GM10248 (cell line): ENCODE measurements around the gene ARHGAP22.

Source experiments
- CTCF ChIA-PET: fragments of 300-600 bp; sonication (Branson Sonifier 250); formaldehyde crosslinking; extraction: SDS; loops from one replicate; lab custom pipeline; 2021; ENCODE audit warnings: antibody characterized with exemption; lab: Yijun Ruan, JAX
- POLR2A ChIA-PET: fragments of 350-650 bp; sonication (Branson Sonifier 250); formaldehyde crosslinking; extraction: SDS; loops from one replicate; lab custom pipeline; 2020; ENCODE audit warnings: antibody characterized with exemption; lab: Yijun Ruan, JAX
- DNase-seq: peaks from one replicate; pipeline ENCODE4 v3.0.0; 2012; ENCODE audit errors: extremely low spot score
- CTCF ChIP-seq: IDR thresholded peaks from 2 replicates; pipeline ENCODE4 v1.5.1; 2012; ENCODE audit warnings: mild to moderate bottlenecking, low read depth; ENCODE audit errors: extremely low read depth, missing control alignments, control extremely low read depth

The ARHGAP22 gene

GRCh38 chr10:48412081-48412480, 192.8 kb downstream of the ARHGAP22 start:
- ChIA-PET CTCF (no interaction called here), POLR2A (no interaction called here)
- no peak for DNase-seq
- TF ChIP-seq CTCF, result no peak

GRCh38 chr10:48411510-48411909, 193.4 kb downstream of the ARHGAP22 start:
- no peak for TF ChIP-seq CTCF
- POLR2A ChIA-PET, result no interaction called here
- CTCF ChIA-PET, result no interaction called here
- DNase-seq, result no peak

GRCh38 chr10:48410503-48410902, 194.4 kb downstream of the ARHGAP22 start:
- CTCF ChIA-PET, result no interaction called here
- TF ChIP-seq CTCF, result no peak
- POLR2A ChIA-PET, result no interaction called here
- no peak for DNase-seq

GRCh38 chr10:48406658-48407057, 198.2 kb downstream of the ARHGAP22 start:
- POLR2A ChIA-PET, result no interaction called here
- TF ChIP-seq CTCF, result no peak

GRCh38 chr10:48406204-48406603, 198.7 kb downstream of the ARHGAP22 start:
- ChIA-PET CTCF (interaction anchor here (0.9 to 1.3 kb wide), 3 partner anchors 13 kb away, joined by 3 to 4 read pairs (median 3); no protein-coding TSS in a partner anchor), POLR2A (no interaction called here)
- DNase-seq, result no peak
- no peak for TF ChIP-seq CTCF

More at GRCh38 chr10:48406658-48407057, 198.2 kb downstream of the ARHGAP22 start:
- DNase-seq, result no peak
- CTCF ChIA-PET, result interaction anchor here (0.9 to 1.0 kb wide), 2 partner anchors 13 kb away, joined by 3 to 4 read pairs; no protein-coding TSS in a partner anchor

GRCh38 chr10:48404646-48405045, 200.2 kb downstream of the ARHGAP22 start:
- POLR2A ChIA-PET, result no interaction called here
- no peak for DNase-seq
- TF ChIP-seq CTCF, result no peak
- CTCF ChIA-PET, result interaction anchor here (0.6 kb wide), 1 partner anchor 54 kb away, joined by 3 read pairs; no protein-coding TSS in a partner anchor

GRCh38 chr10:48400850-48401220, 204.0 kb downstream of the ARHGAP22 start:
- POLR2A ChIA-PET, result interaction anchor here (0.6 kb wide), 1 partner anchor 73 kb away, joined by 3 read pairs; no protein-coding TSS in a partner anchor
- CTCF ChIA-PET, result interaction anchor here (1.6 kb wide), 1 partner anchor 17 kb away, joined by 6 read pairs; no protein-coding TSS in a partner anchor

More at GRCh38 chr10:48400850-48401220, 204.0 kb downstream of the ARHGAP22 start:
- TF ChIP-seq CTCF, result no peak
- DNase-seq, result no peak
